Hepatocyte (in vitro differentiated cells): ENCODE data around the gene UCHL5. TPM values are rescaled to one million over a fixed set of nuclear protein-coding genes. Genes with fewer than 3 reads are reported as not detected.
A peak's percentile ranks its signal among the peaks of the same experiment; 100 is the strongest.

Experiments used
- DNase-seq: peaks from one replicate; pipeline ENCODE4 v3.0.0-alpha.2; 2016; ENCODE audit warnings: low spot score
- H2AFZ ChIP-seq: fragments of 200-600 bp; sonication (generic); 2 replicates; pipeline ENCODE4 v1.6.0; 2016; ENCODE audit warnings: antibody characterized with exemption, mild to moderate bottlenecking
- H3K27ac ChIP-seq: fragments of 200-600 bp; sonication (generic); 2 replicates; pipeline ENCODE4 v1.5.1; 2016; ENCODE audit warnings: mild to moderate bottlenecking
- H3K27me3 ChIP-seq: fragments of 200-600 bp; sonication (generic); 2 replicates; pipeline ENCODE4 v1.6.1; 2016
- H3K36me3 ChIP-seq: fragments of 200-600 bp; sonication (generic); replicated peaks from 2 replicates; pipeline ENCODE4 v1.5.1; 2016; ENCODE audit warnings: low read depth; ENCODE audit not compliant: insufficient read depth
- H3K4me1 ChIP-seq: fragments of 200-600 bp; sonication (generic); 2 replicates; pipeline ENCODE4 v1.5.1; 2016; ENCODE audit warnings: mild to moderate bottlenecking, moderate library complexity; ENCODE audit not compliant: insufficient read depth
- H3K4me2 ChIP-seq: fragments of 200-600 bp; sonication (generic); 2 replicates; pipeline ENCODE4 v1.6.0; 2016
- H3K4me3 ChIP-seq: fragments of 200-600 bp; sonication (generic); 2 replicates; pipeline ENCODE4 v1.5.1; 2016; ENCODE audit warnings: mild to moderate bottlenecking
- H3K79me2 ChIP-seq: fragments of 200-600 bp; sonication (generic); 2 replicates; pipeline ENCODE4 v1.6.0; 2017; ENCODE audit warnings: mild to moderate bottlenecking
- H3K9me2 ChIP-seq: fragments of 200-600 bp; sonication (generic); replicated peaks from 2 replicates; pipeline ENCODE4 v1.6.0; 2017; ENCODE audit warnings: mild to moderate bottlenecking; ENCODE audit not compliant: insufficient read depth
- H3K9me3 ChIP-seq: fragments of 200-600 bp; sonication (generic); 2 replicates; pipeline ENCODE4 v1.5.1; 2016; ENCODE audit warnings: low read depth, mild to moderate bottlenecking
- H4K20me1 ChIP-seq: fragments of 200-600 bp; sonication (generic); 2 replicates; pipeline ENCODE4 v1.6.0; 2016; ENCODE audit warnings: mild to moderate bottlenecking; ENCODE audit not compliant: insufficient read depth, poor library complexity, severe bottlenecking
- CTCF ChIP-seq: fragments of 200-600 bp; sonication (generic); IDR thresholded peaks from 2 replicates; pipeline ENCODE4 v1.5.1; 2016; ENCODE audit warnings: antibody characterized with exemption, mild to moderate bottlenecking; ENCODE audit not compliant: poor library complexity
- EZH2 ChIP-seq: fragments of 200-600 bp; sonication (generic); IDR thresholded peaks from 2 replicates; pipeline ENCODE4 v1.6.1; 2016; ENCODE audit warnings: antibody characterized with exemption, mild to moderate bottlenecking, borderline replicate concordance
- EZH2phosphoT487 ChIP-seq: fragments of 200-600 bp; sonication (generic); IDR thresholded peaks from one replicate; pipeline ENCODE4 v1.6.1; 2018; ENCODE audit warnings: antibody characterized with exemption, mild to moderate bottlenecking, low read depth, moderate library complexity; ENCODE audit not compliant: unreplicated experiment, severe bottlenecking
- WGBS: methylation state at CpG from one replicate; pipeline ENCODE4 v1.1.6; 2016; ENCODE audit warnings: low lambda C conversion rate; ENCODE audit errors: missing lambda C conversion rate; 5-methylcytosine and 5-hydroxymethylcytosine counted together
- polyA plus RNA-seq: library from polyadenylated mRNA; unstranded; fragments of >200 nt; fragmentation: Nextera tagmentation; extraction: Ambion mirVana; gene quantifications from 2 replicates; pipeline ENCODE4 v1.2.1, GENCODE V29; 2016
- total RNA-seq: library from RNA; depleted of rRNA; stranded (reverse); fragments of >200 nt; gene quantifications from 2 replicates; pipeline ENCODE4 v1.2.3, GENCODE V29; 2014

Gene UCHL5
- total and polyA plus RNA-seq, 2 experiments from 2014 or later, result 34.9 to 36.6 TPM

DNA sequence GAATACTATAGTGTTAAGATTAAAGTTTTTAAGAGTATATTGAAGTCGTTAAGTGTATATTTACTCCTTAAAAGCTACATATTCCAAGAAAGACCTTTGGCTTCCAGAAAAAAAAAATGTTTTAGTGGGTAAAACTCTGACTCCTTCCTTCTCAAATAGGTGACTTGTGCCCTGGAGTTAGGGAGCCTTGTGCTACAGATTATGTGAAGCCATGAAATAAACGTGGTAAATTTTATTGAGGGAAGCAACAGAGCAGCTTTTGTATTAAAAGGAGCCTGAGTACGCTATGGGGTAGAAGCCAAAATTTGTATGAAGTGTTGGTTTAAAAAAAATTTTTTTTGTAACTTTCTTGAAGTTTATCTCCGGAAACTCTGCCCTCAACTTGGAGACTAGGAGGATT is 1.2 kb upstream of the UCHL5 start:
- DNase-seq, result peak; percentile 13
- Histone ChIP-seq H3K4me2 (peak overlapping the region; percentile 84), H3K27ac (peak overlapping the region; percentile 93), H3K79me2 (peaks cover 82% of the 10 kb centered on the region), H3K9me3 (no peaks in the 10 kb centered on the region), H3K4me3 (peak overlapping the region; percentile 77), H2AFZ (peak overlapping the region; percentile 60), H3K9me2 (no peaks in the 10 kb centered on the region), H4K20me1 (peaks cover 23% of the 10 kb centered on the region), H3K27me3 (no peaks in the 10 kb centered on the region), H3K36me3 (no peaks in the 10 kb centered on the region), H3K4me1 (peaks cover 14% of the 10 kb centered on the region)
- WGBS, result 12% methylated on average over 4 of the region's 4 CpGs
- no peak for TF ChIP-seq CTCF
- TF ChIP-seq EZH2phosphoT487, result no peak
- TF ChIP-seq EZH2, result no peak

DNA sequence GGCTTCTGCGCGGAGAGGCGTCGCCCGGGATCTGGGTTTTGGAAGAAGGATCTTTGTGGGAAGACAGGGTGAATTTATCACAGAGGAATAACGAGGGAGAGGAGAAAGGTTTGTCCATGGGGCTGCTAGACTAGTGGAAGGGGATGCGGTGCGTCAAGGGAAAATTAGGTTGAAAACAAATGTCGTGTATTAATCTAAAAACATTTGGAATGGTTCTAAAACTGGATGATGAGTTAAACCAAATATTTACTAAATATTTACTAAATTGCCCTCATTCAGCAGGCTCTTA is 899 bp upstream of the UCHL5 start:
- Histone ChIP-seq H4K20me1 (peaks cover 22% of the 10 kb centered on the region), H3K27ac (peak overlapping the region; percentile 93), H3K9me2 (no peaks in the 10 kb centered on the region), H3K4me3 (peak overlapping the region; percentile 77), H3K79me2 (peaks cover 82% of the 10 kb centered on the region), H3K4me1 (peaks cover 14% of the 10 kb centered on the region), H3K4me2 (peak overlapping the region; percentile 84), H3K36me3 (no peaks in the 10 kb centered on the region), H2AFZ (peak overlapping the region; percentile 60), H3K27me3 (no peaks in the 10 kb centered on the region), H3K9me3 (no peaks in the 10 kb centered on the region)
- TF ChIP-seq EZH2phosphoT487 (no peak), EZH2 (no peak), CTCF (no peak)
- DNase-seq, result no peak
- under 1% methylated on average over 9 of the region's 9 CpGs for WGBS

- Histone ChIP-seq H3K36me3 (no peaks in the 10 kb centered on the region), H3K27ac (peak overlapping the region; percentile 93), H4K20me1 (peaks cover 13% of the 10 kb centered on the region), H2AFZ (peak overlapping the region; percentile 83), H3K4me1 (peaks cover 14% of the 10 kb centered on the region), H3K9me2 (no peaks in the 10 kb centered on the region), H3K4me2 (peak overlapping the region; percentile 96), H3K27me3 (no peaks in the 10 kb centered on the region), H3K4me3 (peak overlapping the region; percentile 68), H3K9me3 (no peaks in the 10 kb centered on the region), H3K79me2 (peaks cover 82% of the 10 kb centered on the region)
- 2% methylated on average over 35 of the region's 37 CpGs for WGBS
- DNase-seq, result peak; percentile 58
- no peak for TF ChIP-seq CTCF
- no peak for TF ChIP-seq EZH2phosphoT487
- TF ChIP-seq EZH2, result no peak
These were observed 455 bp downstream of the UCHL5 start for GRCh38 chr1:193058529-193059281.
